Measurements from ENCODE around the gene SHCBP1. TPM values are rescaled to one million over a fixed set of nuclear protein-coding genes. Genes with fewer than 3 reads are reported as not detected.

The SHCBP1 gene
- total RNA-seq, 4 donors from 2014 or later: 1.3 to 6.3 (median 4.3) TPM

GRCh38 chr16:46621934-46622676 is 926 bp upstream of the SHCBP1 start:
- WGBS: 91% methylated on average over 7 of the region's 7 CpGs
- Histone ChIP-seq H3K27ac (no peak overlapping the region), H3K4me1 (peaks cover 22% of the 10 kb centered on the region), H3K4me3 (no peak overlapping the region), H3K9me3 (no peaks in the 10 kb centered on the region), H3K27me3 (no peaks in the 10 kb centered on the region), H3K36me3 (no peaks in the 10 kb centered on the region)
- no peak for TF ChIP-seq POLR2AphosphoS5 (IDR thresholded peaks at IDR 0.05)
- DNase-seq (ENCODE audit: low spot score in 2 of 2): no peak

- 6% methylated on average over 11 of the region's 11 CpGs for WGBS
- Histone ChIP-seq H3K4me1 (peaks cover 22% of the 10 kb centered on the region), H3K27me3 (no peaks in the 10 kb centered on the region), H3K9me3 (no peaks in the 10 kb centered on the region), H3K4me3 (peak overlapping the region; percentile 66), H3K27ac (no peak overlapping the region), H3K36me3 (no peaks in the 10 kb centered on the region)
- TF ChIP-seq, protein P1, sequence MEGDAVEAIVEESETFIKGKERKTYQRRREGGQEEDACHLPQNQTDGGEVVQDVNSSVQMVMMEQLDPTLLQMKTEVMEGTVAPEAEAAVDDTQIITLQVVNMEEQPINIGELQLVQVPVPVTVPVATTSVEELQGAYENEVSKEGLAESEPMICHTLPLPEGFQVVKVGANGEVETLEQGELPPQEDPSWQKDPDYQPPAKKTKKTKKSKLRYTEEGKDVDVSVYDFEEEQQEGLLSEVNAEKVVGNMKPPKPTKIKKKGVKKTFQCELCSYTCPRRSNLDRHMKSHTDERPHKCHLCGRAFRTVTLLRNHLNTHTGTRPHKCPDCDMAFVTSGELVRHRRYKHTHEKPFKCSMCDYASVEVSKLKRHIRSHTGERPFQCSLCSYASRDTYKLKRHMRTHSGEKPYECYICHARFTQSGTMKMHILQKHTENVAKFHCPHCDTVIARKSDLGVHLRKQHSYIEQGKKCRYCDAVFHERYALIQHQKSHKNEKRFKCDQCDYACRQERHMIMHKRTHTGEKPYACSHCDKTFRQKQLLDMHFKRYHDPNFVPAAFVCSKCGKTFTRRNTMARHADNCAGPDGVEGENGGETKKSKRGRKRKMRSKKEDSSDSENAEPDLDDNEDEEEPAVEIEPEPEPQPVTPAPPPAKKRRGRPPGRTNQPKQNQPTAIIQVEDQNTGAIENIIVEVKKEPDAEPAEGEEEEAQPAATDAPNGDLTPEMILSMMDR (IDR thresholded peaks at IDR 0.05): no peak
- TF ChIP-seq POLR2AphosphoS5 (IDR thresholded peaks at IDR 0.05): no peak
- TF ChIP-seq POLR2A (IDR thresholded peaks at IDR 0.05): no peak
- TF ChIP-seq EP300 (IDR thresholded peaks at IDR 0.05): no peak
- no peak for DNase-seq (ENCODE audit: low spot score in 2 of 2)
These were observed 743 bp downstream of the SHCBP1 start for GRCh38 chr16:46620266-46621005.

GRCh38 chr16:46618516-46618915 is 2.7 kb downstream of the SHCBP1 start:
- Histone ChIP-seq H3K4me1 (peaks cover 22% of the 10 kb centered on the region), H3K36me3 (no peaks in the 10 kb centered on the region), H3K27me3 (no peaks in the 10 kb centered on the region), H3K4me3 (no peak overlapping the region), H3K9me3 (no peaks in the 10 kb centered on the region), H3K27ac (no peak overlapping the region)
- DNase-seq (ENCODE audit: low spot score in 2 of 2): no peak
- TF ChIP-seq, protein P1 (IDR thresholded peaks at IDR 0.05): no peak
- TF ChIP-seq POLR2A (IDR thresholded peaks at IDR 0.05): no peak
- no peak for TF ChIP-seq EP300 (IDR thresholded peaks at IDR 0.05)
- TF ChIP-seq POLR2AphosphoS5 (IDR thresholded peaks at IDR 0.05): no peak
- 84% methylated on average over 4 of the region's 4 CpGs for WGBS

GRCh38 chr16:46614006-46614405 is 7.2 kb downstream of the SHCBP1 start:
- 62% methylated on average over 4 of the region's 4 CpGs for WGBS
- no peak for DNase-seq (ENCODE audit: low spot score in 2 of 2)
- Histone ChIP-seq H3K27me3 (no peaks in the 10 kb centered on the region), H3K4me1 (no peaks in the 10 kb centered on the region), H3K27ac (no peak overlapping the region), H3K36me3 (no peaks in the 10 kb centered on the region), H3K9me3 (no peaks in the 10 kb centered on the region), H3K4me3 (no peak overlapping the region)
- TF ChIP-seq, protein P1 (IDR thresholded peaks at IDR 0.05): no peak
- no peak for TF ChIP-seq POLR2AphosphoS5 (IDR thresholded peaks at IDR 0.05)
- TF ChIP-seq EP300 (IDR thresholded peaks at IDR 0.05): no peak
- no peak for TF ChIP-seq POLR2A (IDR thresholded peaks at IDR 0.05)

DNA sequence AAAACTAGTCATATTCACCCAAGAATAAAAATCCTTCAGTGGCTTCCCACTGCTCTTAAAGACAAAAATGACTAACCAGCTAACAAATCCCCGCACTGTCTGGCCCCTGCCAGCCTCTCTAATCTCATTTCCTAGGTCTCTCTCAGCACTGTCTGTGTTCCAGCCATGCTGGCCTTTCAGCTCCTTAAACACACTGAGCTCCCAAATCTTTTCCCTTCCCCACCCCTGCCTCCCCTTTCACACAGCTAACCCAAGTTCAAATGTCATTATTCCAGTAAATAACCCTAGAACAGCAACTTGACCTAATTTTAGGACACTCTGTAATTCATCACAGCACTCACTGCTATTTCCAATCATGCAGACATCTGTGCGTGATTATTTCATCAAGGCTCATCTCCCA is 7.8 kb downstream of the SHCBP1 start:
- Histone ChIP-seq H3K27me3 (no peaks in the 10 kb centered on the region), H3K27ac (no peak overlapping the region), H3K4me3 (no peak overlapping the region), H3K36me3 (no peaks in the 10 kb centered on the region), H3K4me1 (no peaks in the 10 kb centered on the region), H3K9me3 (no peaks in the 10 kb centered on the region)
- DNase-seq (ENCODE audit: low spot score in 2 of 2): no peak
- TF ChIP-seq, protein P1 (IDR thresholded peaks at IDR 0.05): no peak
- TF ChIP-seq EP300 (IDR thresholded peaks at IDR 0.05) (no peak), POLR2A (IDR thresholded peaks at IDR 0.05) (no peak), POLR2AphosphoS5 (IDR thresholded peaks at IDR 0.05) (no peak)
- WGBS: 65% methylated on average over 2 of the region's 2 CpGs

Measured in suprapubic skin (tissue), 4 donors.